OCI-LY3 (cell line): Measurements from ENCODE around the gene DPCD.

Source experiments
- H2AFZ ChIP-seq: fragments of 200-600, 300-600 bp; shearing (Covaris generic); 2 replicates; pipeline ENCODE4 v1.6.0; 2014; ENCODE audit warnings: antibody characterized with exemption, low read depth, low read length
- H3K27ac ChIP-seq: fragments of 200-600, 300-600 bp; sonication (generic); 2 replicates; pipeline ENCODE4 v1.5.1; 2014; ENCODE audit warnings: mild to moderate bottlenecking, low read length, moderate library complexity, mixed read lengths
- H3K27me3 ChIP-seq: fragments of 200-600, 300-600 bp; sonication (generic); 2 replicates; pipeline ENCODE4 v1.6.1; 2014; ENCODE audit warnings: low read depth, low read length, mixed read lengths
- H3K36me3 ChIP-seq: fragments of 200-600, 300-600 bp; sonication (generic); replicated peaks from 2 replicates; pipeline ENCODE3; 2014; ENCODE audit warnings: low read depth, low read length, mixed read lengths
- H3K4me1 ChIP-seq: fragments of 300-600, 200-600 bp; sonication (generic); 2 replicates; pipeline ENCODE4 v1.6.1; 2014; ENCODE audit warnings: low read length, mixed read lengths
- H3K4me2 ChIP-seq: fragments of 200-600, 300-600 bp; sonication (generic); 2 replicates; pipeline ENCODE4 v1.6.1; 2014; ENCODE audit warnings: low read length, mixed read lengths
- H3K4me3 ChIP-seq: fragments of 300-600, 200-600 bp; sonication (generic); 2 replicates; pipeline ENCODE4 v1.5.1; 2014; ENCODE audit warnings: antibody characterized with exemption, mild to moderate bottlenecking, low read length, moderate library complexity
- H3K79me2 ChIP-seq: fragments of 300-600, 200-600 bp; shearing (Covaris generic); 2 replicates; pipeline ENCODE4 v1.6.1; 2014; ENCODE audit warnings: mild to moderate bottlenecking, low read length, mixed read lengths
- H3K9ac ChIP-seq: fragments of 300-600, 200-600 bp; shearing (Covaris generic); 2 replicates; pipeline ENCODE4 v1.6.0; 2014; ENCODE audit warnings: mild to moderate bottlenecking, low read length, moderate library complexity
- H3K9me3 ChIP-seq: fragments of 200-600, 300-600 bp; shearing (Covaris generic); 2 replicates; pipeline ENCODE4 v1.6.1; 2014; ENCODE audit warnings: low read length, mixed read lengths; ENCODE audit not compliant: insufficient read depth
- H4K20me1 ChIP-seq: fragments of 200-600, 300-600 bp; sonication (generic); 2 replicates; pipeline ENCODE4 v1.6.1; 2016; ENCODE audit warnings: low read length, mixed read lengths; ENCODE audit not compliant: insufficient read depth
- CTCF ChIP-seq: fragments of 200-600, 300-600 bp; sonication (generic); IDR thresholded peaks from 2 replicates; pipeline ENCODE4 v1.5.1; 2014; ENCODE audit warnings: antibody characterized with exemption, low read length, low read depth
- EZH2phosphoT487 ChIP-seq: fragments of 200-600 bp; shearing (Covaris generic); IDR thresholded peaks from 2 replicates; pipeline ENCODE4 v1.6.1; 2018; ENCODE audit warnings: antibody characterized with exemption, mixed run types, low read depth

DPCD gene

GRCh38 chr10:101568054-101568745, 19.9 kb upstream of the DPCD start:
- H4K20me1 ChIP-seq: no peaks in the 10 kb centered on the region
- H2AFZ ChIP-seq: no peak overlapping the region
- TF ChIP-seq EZH2phosphoT487: no peak
- no peak for TF ChIP-seq CTCF
- no peak overlapping the region for H3K4me3 ChIP-seq
- H3K9me3 ChIP-seq: no peaks in the 10 kb centered on the region
- no peaks in the 10 kb centered on the region for H3K36me3 ChIP-seq
- no peak overlapping the region for H3K9ac ChIP-seq
- no peak overlapping the region for H3K27ac ChIP-seq
- H3K27me3 ChIP-seq: peaks cover 14% of the 10 kb centered on the region; the same call in 1 of the 2 replicates
- H3K4me2 ChIP-seq: no peak overlapping the region
- no peaks in the 10 kb centered on the region for H3K79me2 ChIP-seq
- H3K4me1 ChIP-seq: no peaks in the 10 kb centered on the region; the same call in 1 of the 2 replicates

- Histone ChIP-seq H3K27ac (no peak overlapping the region), H2AFZ (no peak overlapping the region; the same call in 1 of the 2 replicates), H3K36me3 (no peaks in the 10 kb centered on the region), H4K20me1 (no peaks in the 10 kb centered on the region), H3K9me3 (no peaks in the 10 kb centered on the region), H3K4me1 (no peaks in the 10 kb centered on the region; the same call in 1 of the 2 replicates), H3K27me3 (peaks cover 14% of the 10 kb centered on the region; the same call in 1 of the 2 replicates), H3K4me3 (peak overlapping the region; percentile 92), H3K79me2 (no peaks in the 10 kb centered on the region), H3K9ac (no peak overlapping the region), H3K4me2 (peak overlapping the region; percentile 93)
- TF ChIP-seq EZH2phosphoT487: no peak
- no peak for TF ChIP-seq CTCF
Observed at GRCh38 chr10:101569323-101569621, 18.8 kb upstream of the DPCD start.

- TF ChIP-seq CTCF (peak; percentile 57), EZH2phosphoT487 (no peak)
- no peaks in the 10 kb centered on the region for H4K20me1 ChIP-seq
- peak overlapping the region; percentile 87 for H2AFZ ChIP-seq
- peak overlapping the region; percentile 92 for H3K4me3 ChIP-seq
- no peaks in the 10 kb centered on the region; the same call in 1 of the 2 replicates for H3K4me1 ChIP-seq
- peaks cover 14% of the 10 kb centered on the region; the same call in 1 of the 2 replicates for H3K27me3 ChIP-seq
- H3K79me2 ChIP-seq: no peaks in the 10 kb centered on the region
- no peaks in the 10 kb centered on the region for H3K36me3 ChIP-seq
- no peak overlapping the region for H3K27ac ChIP-seq
- peak overlapping the region; percentile 93 for H3K4me2 ChIP-seq
- H3K9me3 ChIP-seq: no peaks in the 10 kb centered on the region
- peak overlapping the region; percentile 68 for H3K9ac ChIP-seq
Observed at GRCh38 chr10:101569622-101570427, 18.3 kb upstream of the DPCD start.
